CD4-positive, alpha-beta T cell treated with Interleukin-4 for 1 hour (primary cell): ENCODE data around the gene CCL22.
"Not testable (repeated sequence)": the region's sequence is repeated elsewhere in the genome, so short reads cannot be mapped to it uniquely, and the experiment has no call there.

Source experiments
- DNase-seq, 2 donors: peaks; one replicate each; pipeline ENCODE4 v3.0.0-alpha.2; 2020 to 2022

Gene CCL22

GRCh38 chr16:57348327-57348726, 10.3 kb upstream of the CCL22 start:
- no peak for DNase-seq

- DNase-seq, result peak; percentile 3 to 75
Observed at GRCh38 chr16:57349212-57350031, 9.2 kb upstream of the CCL22 start.

GRCh38 chr16:57352636-57353047, 5.9 kb upstream of the CCL22 start:
- no peak for DNase-seq

GRCh38 chr16:57354311-57354710, 4.3 kb upstream of the CCL22 start:
- DNase-seq, result no peak

- no peak for DNase-seq
Observed at GRCh38 chr16:57355898-57356414, 2.6 kb upstream of the CCL22 start.

GRCh38 chr16:57356547-57356946, 2.0 kb upstream of the CCL22 start:
- DNase-seq, result no peak

- DNase-seq, result peak in 1 of 2 donors; percentile 20
Observed at GRCh38 chr16:57357330-57358085, 1.1 kb upstream of the CCL22 start.

GRCh38 chr16:57358086-57358420, 530 bp upstream of the CCL22 start:
- DNase-seq, result no peak

GRCh38 chr16:57360321-57360935, 1.8 kb downstream of the CCL22 start:
- DNase-seq, result no peak

- DNase-seq, result no peak
Observed at GRCh38 chr16:57361404-57361803, 2.8 kb downstream of the CCL22 start.

GRCh38 chr16:57364143-57364542, 5.6 kb downstream of the CCL22 start:
- DNase-seq, result no peak

- DNase-seq, result no peak
Observed at GRCh38 chr16:57366544-57367040, 8.0 kb downstream of the CCL22 start.

- DNase-seq, result no peak
Observed at GRCh38 chr16:57367116-57367752, 8.7 kb downstream of the CCL22 start.

- no peak for DNase-seq
Observed at GRCh38 chr16:57371494-57372371, 13.2 kb downstream of the CCL22 start.

GRCh38 chr16:57372372-57373116, 14.0 kb downstream of the CCL22 start, which contains the start of gene CX3CL1:
TSS of gene CX3CL1 (plus strand) at chr16:57372490. CDS start at chr16:57372569, 79 bp downstream.
- no peak for DNase-seq

- no peak for DNase-seq
Observed at GRCh38 chr16:57373117-57373947, 14.7 kb downstream of the CCL22 start.

- no peak for DNase-seq
Observed at GRCh38 chr16:57374067-57374534, 15.5 kb downstream of the CCL22 start.

GRCh38 chr16:57374925-57375465, 16.4 kb downstream of the CCL22 start:
- DNase-seq, result not testable (repeated sequence)

GRCh38 chr16:57376313-57376818, 17.8 kb downstream of the CCL22 start:
- no peak for DNase-seq
